Endothelial cell of umbilical vein (primary cell): ENCODE data around the gene CADPS. TPM values are rescaled to one million over a fixed set of nuclear protein-coding genes. Genes with fewer than 3 reads are reported as not detected.

Experiments
- BruUV-seq: library from RNA; stranded (reverse); fragments of 400-500 nt; replicated peaks from 2 replicates; lab custom pipeline; 2021; lab: Mats Ljungman, UMichigan
- CTCF ChIA-PET: fragments of 300-600, 350-600 bp; sonication (Branson Sonifier 250); formaldehyde crosslinking; loops from one replicate; lab custom pipeline; 2021; ENCODE audit warnings: antibody characterized with exemption, inconsistent platforms; lab: Charles Lee
- POLR2A ChIA-PET: fragments of 300-600, 350-600 bp; sonication (Branson Sonifier 250); formaldehyde crosslinking; loops from one replicate; lab custom pipeline; 2021; ENCODE audit warnings: antibody characterized with exemption, inconsistent platforms; lab: Charles Lee
- DNase-seq: peaks from one replicate; pipeline ENCODE4 v3.0.0-alpha.2; 2011; ENCODE audit warnings: low read depth, low spot score
- FAIRE-seq: peaks from 2 replicates; lab custom pipeline; 2011; peaks lifted over from hg19 to GRCh38; lab: Jason Lieb, UNC
- H2AFZ ChIP-seq: 2 replicates; pipeline ENCODE4 v1.6.0; 2012; ENCODE audit warnings: low read depth, low read length, control low read depth, inconsistent platforms
- H3K27ac ChIP-seq: 2 replicates; pipeline ENCODE4 v1.5.1; 2011; ENCODE audit warnings: low read depth, mild to moderate bottlenecking, control low read depth, low read length, moderate library complexity; ENCODE audit not compliant: insufficient read depth
- H3K27me3 ChIP-seq, 2 experiments: 2 replicates each; pipeline versions ENCODE4 v1.6.0 to v1.6.1; 2011; ENCODE audit warnings: low read length in 2 of 2, mixed read lengths in 1 of 2; ENCODE audit not compliant: control insufficient read depth in 2 of 2, insufficient read depth in 2 of 2
- H3K36me3 ChIP-seq, 2 experiments: 2 replicates in 1 of 2; 3 replicates in 1 of 2; pipeline ENCODE4 v1.5.1; 2011; ENCODE audit warnings: low read length in 2 of 2, mild to moderate bottlenecking in 1 of 2, moderate library complexity in 1 of 2; ENCODE audit not compliant: control insufficient read depth in 2 of 2, insufficient read depth in 2 of 2; ENCODE audit errors: extremely low read depth in 1 of 2
- H3K4me1 ChIP-seq: 3 replicates; pipeline ENCODE4 v1.5.1; 2011; ENCODE audit warnings: mild to moderate bottlenecking, low read length; ENCODE audit not compliant: control insufficient read depth, insufficient read depth; ENCODE audit errors: extremely low read depth
- H3K4me2 ChIP-seq: 2 replicates; pipeline ENCODE4 v1.6.1; 2011; ENCODE audit warnings: low read length, control low read depth, mixed read lengths; ENCODE audit not compliant: insufficient read depth
- H3K4me3 ChIP-seq, 3 experiments: fragments of 200-600 bp in 1 of 3; sonication (generic), shearing (Covaris generic) in 1 of 3; replicated peaks in 1 of 3; 2 replicates each; pipeline ENCODE4 v1.5.1; 2011 to 2016; ENCODE audit warnings: control low read depth in 3 of 3, low read length in 3 of 3, mild to moderate bottlenecking in 2 of 3, inconsistent platforms in 1 of 3, low read depth in 1 of 3, moderate library complexity in 1 of 3; ENCODE audit not compliant: insufficient read depth in 1 of 3
- H3K79me2 ChIP-seq: 2 replicates; pipeline ENCODE4 v1.6.0; 2012; ENCODE audit warnings: low read length, inconsistent platforms; ENCODE audit not compliant: control insufficient read depth, insufficient read depth
- H3K9ac ChIP-seq: replicated peaks from 2 replicates; pipeline ENCODE3; 2011; ENCODE audit warnings: low read length, control low read depth; ENCODE audit not compliant: insufficient read depth; ENCODE audit errors: extremely low read depth
- H3K9me1 ChIP-seq: replicated peaks from 3 replicates; pipeline ENCODE4 v1.6.0; 2011; ENCODE audit warnings: mild to moderate bottlenecking, low read length; ENCODE audit not compliant: control insufficient read depth, insufficient read depth; ENCODE audit errors: extremely low read depth
- H3K9me3 ChIP-seq: replicated peaks from 2 replicates; pipeline ENCODE4 v1.5.1; 2012; ENCODE audit warnings: low read length, inconsistent platforms; ENCODE audit not compliant: control insufficient read depth, insufficient read depth
- H4K20me1 ChIP-seq: replicated peaks from 2 replicates; pipeline ENCODE3; 2011; ENCODE audit warnings: mild to moderate bottlenecking, low read length; ENCODE audit not compliant: control insufficient read depth, insufficient read depth; ENCODE audit errors: extremely low read depth
- CTCF ChIP-seq, 2 donors: IDR thresholded peaks; 1 replicate in 1 of 2; 2 replicates in 1 of 2; pipeline ENCODE4 v1.5.1; 2011; ENCODE audit warnings: low read length in 2 of 2, mild to moderate bottlenecking in 2 of 2, moderate library complexity in 2 of 2, control low read depth in 1 of 2, inconsistent platforms in 1 of 2, low read depth in 1 of 2; ENCODE audit not compliant: insufficient read depth in 1 of 2; ENCODE audit errors: extremely low read depth in 1 of 2
- EZH2 ChIP-seq: IDR thresholded peaks from 2 replicates; pipeline ENCODE4 v1.6.1; 2012; ENCODE audit warnings: borderline replicate concordance, low read depth, mild to moderate bottlenecking, moderate library complexity, low read length, inconsistent platforms; ENCODE audit not compliant: severe bottlenecking
- GATA2 ChIP-seq: IDR thresholded peaks from 2 replicates; pipeline ENCODE4 v1.7.0; 2011; ENCODE audit warnings: low read depth, mild to moderate bottlenecking, moderate library complexity, mixed read lengths, low read length; ENCODE audit not compliant: insufficient read length, insufficient read depth
- JUN ChIP-seq: IDR thresholded peaks from 2 replicates; pipeline ENCODE4 v1.6.1; 2011; ENCODE audit warnings: borderline replicate concordance, low read depth; ENCODE audit not compliant: insufficient read length, insufficient read depth
- MAX ChIP-seq: IDR thresholded peaks from 2 replicates; pipeline ENCODE4 v1.6.1; 2011; ENCODE audit not compliant: insufficient read depth, insufficient read length
- MYC ChIP-seq: IDR thresholded peaks from one replicate; pipeline ENCODE4 v1.6.1; 2011; ENCODE audit warnings: mild to moderate bottlenecking, low read depth, low read length
- POLR2A ChIP-seq: IDR thresholded peaks from 2 replicates; pipeline ENCODE4 v1.6.1; 2012; ENCODE audit warnings: low read depth, mild to moderate bottlenecking, control low read depth, low read length
- POLR2AphosphoS5 ChIP-seq: IDR thresholded peaks from 2 replicates; pipeline ENCODE4 v1.6.1; 2012; ENCODE audit warnings: low read depth, mild to moderate bottlenecking, control low read depth, low read length, moderate library complexity; ENCODE audit not compliant: insufficient read depth
- dilution Hi-C: fragments of 300-500 bp; cut with MboI; formaldehyde crosslinking; loops from one replicate; pipeline ENCODE4 v1.15.0; 2019; ENCODE audit warnings: low sequenced_read_pairs; ENCODE audit not compliant: extremely low pct_ligation_motif_present
- intact Hi-C: fragments of 100-400 bp; cut with micrococcal nuclease; formaldehyde crosslinking; loops from one replicate; pipeline ENCODE4 v1.10.0; 2022
- polyA plus RNA-seq, 4 experiments: library from polyadenylated mRNA; depleted of rRNA in 3 of 4; stranded (reverse) in 3 of 4; unstranded in 1 of 4; fragments of >200 nt; gene quantifications; 2 replicates each; pipeline versions ENCODE4 v1.2.1 to v1.2.3, GENCODE V29; 2011 to 2012; ENCODE audit warnings: missing spikeins in 1 of 4
- total RNA-seq: library from RNA; stranded (reverse); gene quantifications from 2 replicates; pipeline ENCODE4 v1.2.3, GENCODE V29; 2021

The CADPS gene
- total and polyA plus RNA-seq, 2 donors (not counting 3 experiments of a cell fraction or from before 2014, with no cell fraction given): not detected

GRCh38 chr3:62557983-62558382 is 317.2 kb downstream of the CADPS start:
- no peak for DNase-seq
- Histone ChIP-seq H3K4me2 (no peak overlapping the region), H3K9me3 (no peaks in the 10 kb centered on the region), H3K9ac (no peak overlapping the region), H3K4me3 (no peak overlapping the region), H3K36me3 (no peaks in the 10 kb centered on the region), H3K79me2 (no peaks in the 10 kb centered on the region), H2AFZ (no peak overlapping the region), H3K9me1 (no peaks in the 10 kb centered on the region), H4K20me1 (no peaks in the 10 kb centered on the region), H3K4me1 (peaks cover 21% of the 10 kb centered on the region), H3K27ac (no peak overlapping the region), H3K27me3 (no peaks in the 10 kb centered on the region)
- FAIRE-seq: no peak
- intact Hi-C loops (loop anchor here (1.0 kb wide), 3 partner anchors 65 to 357 kb away; no protein-coding TSS in a partner anchor), dilution Hi-C loops (no loop called here)
- POLR2A ChIA-PET: no interaction called here
- no TSS peak for BruUV-seq
- CTCF ChIA-PET: interaction anchor here (1.2 kb wide), 1 partner anchor 227 kb away, joined by 3 read pairs; no protein-coding TSS in a partner anchor
- TF ChIP-seq POLR2AphosphoS5 (no peak), JUN (no peak), CTCF (IDR thresholded peaks at IDR 0.05; ENCODE audit: extremely low read depth in 1 of 2, insufficient read depth in 1 of 2, low read depth in 1 of 2, low read length in 2 of 2) (no peak), EZH2 (no peak), POLR2A (no peak), GATA2 (no peak), MYC (no peak), MAX (no peak)
